22Rv1 (cell line): ENCODE results near the gene ZBTB20.

Experiments used
- ZFX ChIP-seq: fragments of 450-650 bp; IDR thresholded peaks from 2 replicates; pipeline ENCODE4 v1.6.1; 2017; ENCODE audit warnings: antibody characterized with exemption, borderline replicate concordance
- TF ChIP-seq, protein P1 (sequence below): fragments of 450-650 bp; IDR thresholded peaks from 2 replicates; pipeline ENCODE4 v1.5.1; 2017; ENCODE audit warnings: mild to moderate bottlenecking

DNA sequence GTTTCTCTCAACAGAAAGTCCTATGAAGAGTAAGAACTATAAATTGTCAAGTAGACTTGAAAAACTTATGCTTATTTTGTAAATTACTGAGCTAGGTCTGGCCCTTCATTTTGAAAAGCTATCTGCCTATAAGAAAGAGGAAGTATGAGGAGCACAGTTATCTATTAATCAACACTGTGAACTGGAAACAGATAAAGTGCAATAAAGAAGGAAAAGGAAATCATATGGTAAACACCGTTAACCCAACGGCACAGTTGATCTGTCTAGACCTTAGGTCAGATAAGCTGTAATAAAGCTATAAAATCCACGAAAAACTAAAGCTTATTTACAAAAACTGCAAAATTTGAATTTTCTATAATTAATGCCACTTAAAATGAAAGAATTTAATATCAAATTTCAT, 242.5 kb downstream of the ZBTB20 start:
- TF ChIP-seq, protein P1, sequence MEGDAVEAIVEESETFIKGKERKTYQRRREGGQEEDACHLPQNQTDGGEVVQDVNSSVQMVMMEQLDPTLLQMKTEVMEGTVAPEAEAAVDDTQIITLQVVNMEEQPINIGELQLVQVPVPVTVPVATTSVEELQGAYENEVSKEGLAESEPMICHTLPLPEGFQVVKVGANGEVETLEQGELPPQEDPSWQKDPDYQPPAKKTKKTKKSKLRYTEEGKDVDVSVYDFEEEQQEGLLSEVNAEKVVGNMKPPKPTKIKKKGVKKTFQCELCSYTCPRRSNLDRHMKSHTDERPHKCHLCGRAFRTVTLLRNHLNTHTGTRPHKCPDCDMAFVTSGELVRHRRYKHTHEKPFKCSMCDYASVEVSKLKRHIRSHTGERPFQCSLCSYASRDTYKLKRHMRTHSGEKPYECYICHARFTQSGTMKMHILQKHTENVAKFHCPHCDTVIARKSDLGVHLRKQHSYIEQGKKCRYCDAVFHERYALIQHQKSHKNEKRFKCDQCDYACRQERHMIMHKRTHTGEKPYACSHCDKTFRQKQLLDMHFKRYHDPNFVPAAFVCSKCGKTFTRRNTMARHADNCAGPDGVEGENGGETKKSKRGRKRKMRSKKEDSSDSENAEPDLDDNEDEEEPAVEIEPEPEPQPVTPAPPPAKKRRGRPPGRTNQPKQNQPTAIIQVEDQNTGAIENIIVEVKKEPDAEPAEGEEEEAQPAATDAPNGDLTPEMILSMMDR, result no peak
- no peak for TF ChIP-seq ZFX
